Endothelial cell of umbilical vein (primary cell): ENCODE data around the gene TTC21A. TPM values are rescaled to one million over a fixed set of nuclear protein-coding genes. Genes with fewer than 3 reads are reported as not detected.

ENCODE experiments used
- BruUV-seq: library from RNA; stranded (reverse); fragments of 400-500 nt; replicated peaks from 2 replicates; lab custom pipeline; 2021; lab: Mats Ljungman, UMichigan
- CTCF ChIA-PET: fragments of 300-600, 350-600 bp; sonication (Branson Sonifier 250); formaldehyde crosslinking; loops from one replicate; lab custom pipeline; 2021; ENCODE audit warnings: antibody characterized with exemption, inconsistent platforms; lab: Charles Lee
- POLR2A ChIA-PET: fragments of 300-600, 350-600 bp; sonication (Branson Sonifier 250); formaldehyde crosslinking; loops from one replicate; lab custom pipeline; 2021; ENCODE audit warnings: antibody characterized with exemption, inconsistent platforms; lab: Charles Lee
- DNase-seq: peaks from one replicate; pipeline ENCODE4 v3.0.0-alpha.2; 2011; ENCODE audit warnings: low read depth, low spot score
- FAIRE-seq: peaks from 2 replicates; lab custom pipeline; 2011; peaks lifted over from hg19 to GRCh38; lab: Jason Lieb, UNC
- H2AFZ ChIP-seq: 2 replicates; pipeline ENCODE4 v1.6.0; 2012; ENCODE audit warnings: low read depth, low read length, control low read depth, inconsistent platforms
- H3K27ac ChIP-seq: 2 replicates; pipeline ENCODE4 v1.5.1; 2011; ENCODE audit warnings: low read depth, mild to moderate bottlenecking, control low read depth, low read length, moderate library complexity; ENCODE audit not compliant: insufficient read depth
- H3K27me3 ChIP-seq, 2 experiments: 2 replicates each; pipeline versions ENCODE4 v1.6.0 to v1.6.1; 2011; ENCODE audit warnings: low read length in 2 of 2, mixed read lengths in 1 of 2; ENCODE audit not compliant: control insufficient read depth in 2 of 2, insufficient read depth in 2 of 2
- H3K36me3 ChIP-seq, 2 experiments: 2 replicates in 1 of 2; 3 replicates in 1 of 2; pipeline ENCODE4 v1.5.1; 2011; ENCODE audit warnings: low read length in 2 of 2, mild to moderate bottlenecking in 1 of 2, moderate library complexity in 1 of 2; ENCODE audit not compliant: control insufficient read depth in 2 of 2, insufficient read depth in 2 of 2; ENCODE audit errors: extremely low read depth in 1 of 2
- H3K4me1 ChIP-seq: 3 replicates; pipeline ENCODE4 v1.5.1; 2011; ENCODE audit warnings: mild to moderate bottlenecking, low read length; ENCODE audit not compliant: control insufficient read depth, insufficient read depth; ENCODE audit errors: extremely low read depth
- H3K4me2 ChIP-seq: 2 replicates; pipeline ENCODE4 v1.6.1; 2011; ENCODE audit warnings: low read length, control low read depth, mixed read lengths; ENCODE audit not compliant: insufficient read depth
- H3K4me3 ChIP-seq, 3 experiments: fragments of 200-600 bp in 1 of 3; sonication (generic), shearing (Covaris generic) in 1 of 3; replicated peaks in 1 of 3; 2 replicates each; pipeline ENCODE4 v1.5.1; 2011 to 2016; ENCODE audit warnings: control low read depth in 3 of 3, low read length in 3 of 3, mild to moderate bottlenecking in 2 of 3, inconsistent platforms in 1 of 3, low read depth in 1 of 3, moderate library complexity in 1 of 3; ENCODE audit not compliant: insufficient read depth in 1 of 3
- H3K79me2 ChIP-seq: 2 replicates; pipeline ENCODE4 v1.6.0; 2012; ENCODE audit warnings: low read length, inconsistent platforms; ENCODE audit not compliant: control insufficient read depth, insufficient read depth
- H3K9ac ChIP-seq: replicated peaks from 2 replicates; pipeline ENCODE3; 2011; ENCODE audit warnings: low read length, control low read depth; ENCODE audit not compliant: insufficient read depth; ENCODE audit errors: extremely low read depth
- H3K9me1 ChIP-seq: replicated peaks from 3 replicates; pipeline ENCODE4 v1.6.0; 2011; ENCODE audit warnings: mild to moderate bottlenecking, low read length; ENCODE audit not compliant: control insufficient read depth, insufficient read depth; ENCODE audit errors: extremely low read depth
- H3K9me3 ChIP-seq: replicated peaks from 2 replicates; pipeline ENCODE4 v1.5.1; 2012; ENCODE audit warnings: low read length, inconsistent platforms; ENCODE audit not compliant: control insufficient read depth, insufficient read depth
- H4K20me1 ChIP-seq: replicated peaks from 2 replicates; pipeline ENCODE3; 2011; ENCODE audit warnings: mild to moderate bottlenecking, low read length; ENCODE audit not compliant: control insufficient read depth, insufficient read depth; ENCODE audit errors: extremely low read depth
- CTCF ChIP-seq, 2 donors: IDR thresholded peaks; 1 replicate in 1 of 2; 2 replicates in 1 of 2; pipeline ENCODE4 v1.5.1; 2011; ENCODE audit warnings: low read length in 2 of 2, mild to moderate bottlenecking in 2 of 2, moderate library complexity in 2 of 2, control low read depth in 1 of 2, inconsistent platforms in 1 of 2, low read depth in 1 of 2; ENCODE audit not compliant: insufficient read depth in 1 of 2; ENCODE audit errors: extremely low read depth in 1 of 2
- EZH2 ChIP-seq: IDR thresholded peaks from 2 replicates; pipeline ENCODE4 v1.6.1; 2012; ENCODE audit warnings: borderline replicate concordance, low read depth, mild to moderate bottlenecking, moderate library complexity, low read length, inconsistent platforms; ENCODE audit not compliant: severe bottlenecking
- FOS ChIP-seq: IDR thresholded peaks from 2 replicates; pipeline ENCODE4 v1.6.1; 2011; ENCODE audit warnings: mild to moderate bottlenecking, low read length, moderate library complexity, borderline replicate concordance; ENCODE audit not compliant: insufficient read depth
- GATA2 ChIP-seq: IDR thresholded peaks from 2 replicates; pipeline ENCODE4 v1.7.0; 2011; ENCODE audit warnings: low read depth, mild to moderate bottlenecking, moderate library complexity, mixed read lengths, low read length; ENCODE audit not compliant: insufficient read length, insufficient read depth
- JUN ChIP-seq: IDR thresholded peaks from 2 replicates; pipeline ENCODE4 v1.6.1; 2011; ENCODE audit warnings: borderline replicate concordance, low read depth; ENCODE audit not compliant: insufficient read length, insufficient read depth
- MAX ChIP-seq: IDR thresholded peaks from 2 replicates; pipeline ENCODE4 v1.6.1; 2011; ENCODE audit not compliant: insufficient read depth, insufficient read length
- MYC ChIP-seq: IDR thresholded peaks from one replicate; pipeline ENCODE4 v1.6.1; 2011; ENCODE audit warnings: mild to moderate bottlenecking, low read depth, low read length
- POLR2A ChIP-seq: IDR thresholded peaks from 2 replicates; pipeline ENCODE4 v1.6.1; 2012; ENCODE audit warnings: low read depth, mild to moderate bottlenecking, control low read depth, low read length
- POLR2AphosphoS5 ChIP-seq: IDR thresholded peaks from 2 replicates; pipeline ENCODE4 v1.6.1; 2012; ENCODE audit warnings: low read depth, mild to moderate bottlenecking, control low read depth, low read length, moderate library complexity; ENCODE audit not compliant: insufficient read depth
- dilution Hi-C: fragments of 300-500 bp; cut with MboI; formaldehyde crosslinking; loops from one replicate; pipeline ENCODE4 v1.15.0; 2019; ENCODE audit warnings: low sequenced_read_pairs; ENCODE audit not compliant: extremely low pct_ligation_motif_present
- intact Hi-C: fragments of 100-400 bp; cut with micrococcal nuclease; formaldehyde crosslinking; loops from one replicate; pipeline ENCODE4 v1.10.0; 2022
- polyA plus RNA-seq, 4 experiments: library from polyadenylated mRNA; depleted of rRNA in 3 of 4; stranded (reverse) in 3 of 4; unstranded in 1 of 4; fragments of >200 nt; gene quantifications; 2 replicates each; pipeline versions ENCODE4 v1.2.1 to v1.2.3, GENCODE V29; 2011 to 2012; ENCODE audit warnings: missing spikeins in 1 of 4
- total RNA-seq: library from RNA; stranded (reverse); gene quantifications from 2 replicates; pipeline ENCODE4 v1.2.3, GENCODE V29; 2021

Gene TTC21A
- total and polyA plus RNA-seq, 2 donors (not counting 3 experiments of a cell fraction or from before 2014, with no cell fraction given): 4.7 to 7.8 TPM

GRCh38 chr3:39186692-39187151 is 79.2 kb downstream of the TTC21A start:
- no peak overlapping the region for H3K4me2 ChIP-seq
- H4K20me1 ChIP-seq: no peaks in the 10 kb centered on the region
- dilution Hi-C loops: no loop called here
- H3K9me3 ChIP-seq: no peaks in the 10 kb centered on the region
- H3K36me3 ChIP-seq: no peaks in the 10 kb centered on the region
- H2AFZ ChIP-seq: no peak overlapping the region
- no peak overlapping the region for H3K27ac ChIP-seq
- H3K4me3 ChIP-seq: no peak overlapping the region
- no peak for DNase-seq
- no TSS peak for BruUV-seq
- no peak for TF ChIP-seq POLR2AphosphoS5
- no peak for TF ChIP-seq EZH2
- TF ChIP-seq GATA2: no peak
- no peak for TF ChIP-seq FOS
- no peak overlapping the region for H3K9ac ChIP-seq
- no peaks in the 10 kb centered on the region for H3K27me3 ChIP-seq
- CTCF ChIA-PET: interaction anchor here (0.9 to 14.2 kb wide), 6 partner anchors 21 to 105 kb away, joined by 3 to 172 read pairs (median 4); no protein-coding TSS in a partner anchor
- H3K9me1 ChIP-seq: no peaks in the 10 kb centered on the region
- no peak for FAIRE-seq
- POLR2A ChIA-PET: no interaction called here
- no peaks in the 10 kb centered on the region for H3K79me2 ChIP-seq
- no peaks in the 10 kb centered on the region for H3K4me1 ChIP-seq
- intact Hi-C loops: no loop called here

DNA sequence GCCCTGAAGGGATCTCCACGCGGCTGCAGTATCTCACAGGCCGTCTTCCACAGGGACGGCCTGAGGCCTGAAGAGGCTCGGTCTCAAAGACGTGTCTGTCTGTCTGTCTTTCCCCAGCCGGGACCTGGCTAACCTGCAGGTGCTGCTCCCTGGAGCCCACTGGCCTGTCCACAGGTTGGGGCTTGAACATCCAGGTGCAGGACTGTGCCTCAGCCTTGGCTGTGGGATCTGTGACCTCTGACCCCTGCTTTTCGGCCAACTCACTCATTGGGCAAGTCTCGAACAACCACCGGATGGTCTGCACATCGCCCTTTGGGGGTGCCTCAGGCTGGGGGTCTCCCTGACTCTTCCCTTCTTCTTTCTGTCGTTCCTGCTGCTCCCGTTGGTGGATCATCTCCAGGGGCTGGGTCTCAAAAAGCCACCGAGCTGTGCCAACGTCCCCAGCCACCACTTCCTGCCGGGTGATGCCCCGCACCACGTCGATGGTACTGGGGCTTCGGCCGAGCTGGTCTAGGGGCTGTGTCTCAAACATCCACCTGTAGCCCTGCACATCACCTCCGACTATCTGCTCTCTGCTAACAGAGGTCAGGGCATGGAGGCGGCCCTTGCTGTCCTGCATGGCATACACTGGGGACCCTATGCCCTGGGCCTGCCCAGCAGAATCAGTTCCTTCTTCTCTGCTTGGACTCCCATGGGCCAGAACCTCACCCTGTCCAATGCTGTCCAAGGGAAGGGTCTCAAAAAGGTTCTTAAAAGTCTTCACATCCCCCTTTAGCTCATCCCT is 80.1 kb downstream of the TTC21A start:
- H3K4me3 ChIP-seq: no peak overlapping the region
- no peaks in the 10 kb centered on the region for H3K36me3 ChIP-seq
- H2AFZ ChIP-seq: no peak overlapping the region
- CTCF ChIA-PET: interaction anchor here (1.1 to 14.2 kb wide), 6 partner anchors 29 to 104 kb away, joined by 3 to 183 read pairs (median 68); no protein-coding TSS in a partner anchor
- FAIRE-seq (no peak), DNase-seq (no peak)
- BruUV-seq: no TSS peak
- POLR2A ChIA-PET: no interaction called here
- no peaks in the 10 kb centered on the region for H3K4me1 ChIP-seq
- intact Hi-C loops (no loop called here), dilution Hi-C loops (no loop called here)
- no peak overlapping the region for H3K27ac ChIP-seq
- H3K79me2 ChIP-seq: no peaks in the 10 kb centered on the region
- H3K4me2 ChIP-seq: no peak overlapping the region
- TF ChIP-seq MAX (no peak), CTCF (IDR thresholded peaks at IDR 0.05; ENCODE audit: extremely low read depth in 1 of 2, insufficient read depth in 1 of 2, low read depth in 1 of 2, low read length in 2 of 2) (no peak), POLR2A (no peak), GATA2 (no peak), MYC (no peak), JUN (no peak), EZH2 (no peak), FOS (no peak), POLR2AphosphoS5 (no peak)
- H3K9me1 ChIP-seq: no peaks in the 10 kb centered on the region
- no peak overlapping the region for H3K9ac ChIP-seq
- no peaks in the 10 kb centered on the region for H3K9me3 ChIP-seq
- no peaks in the 10 kb centered on the region for H3K27me3 ChIP-seq
- H4K20me1 ChIP-seq: no peaks in the 10 kb centered on the region
